GM12878 (cell line): ENCODE data around the gene ABCD3. TPM values are rescaled to one million over a fixed set of nuclear protein-coding genes. Genes with fewer than 3 reads are reported as not detected.
A peak's percentile ranks its signal among the peaks of the same experiment; 100 is the strongest.

Source experiments
- ATAC-seq: fragments of 200-7000 bp; cut with Tn5 transposase; 3 replicates; pipeline ENCODE4 v1.9.1; 2020; ENCODE audit warnings: mild to moderate bottlenecking, moderate library complexity
- BruUV-seq: library from RNA; stranded (reverse); fragments of 400-500 nt; replicated peaks from 2 replicates; lab custom pipeline; 2021; lab: Mats Ljungman, UMichigan
- CTCF ChIA-PET: fragments of 300-600 bp; sonication (Branson Sonifier 250); formaldehyde crosslinking; extraction: SDS; loops from one replicate; lab custom pipeline; 2021; ENCODE audit warnings: inconsistent platforms; lab: Yijun Ruan, JAX
- POLR2A ChIA-PET: fragments of 350-600 bp; formaldehyde crosslinking; extraction: SDS; loops from one replicate; lab custom pipeline; 2021; ENCODE audit warnings: inconsistent platforms; lab: Charles Lee
- RAD21 ChIA-PET: fragments of 300-600 bp; sonication (Branson Sonifier 250); formaldehyde crosslinking; loops from one replicate; lab custom pipeline; 2023; ENCODE audit warnings: antibody characterized with exemption; ENCODE audit not compliant: unreplicated experiment; lab: Charles Lee
- SMC1A ChIA-PET: fragments of 300-600 bp; sonication (Branson Sonifier 250); formaldehyde crosslinking; loops from one replicate; lab custom pipeline; 2023; ENCODE audit not compliant: unreplicated experiment, uncharacterized antibody; lab: Charles Lee
- DNase-seq: peaks from one replicate; pipeline ENCODE4 v3.0.0-alpha.2; 2011; ENCODE audit warnings: low read depth, low spot score
- FAIRE-seq: peaks from 3 replicates; lab custom pipeline; 2011; peaks lifted over from hg19 to GRCh38; lab: Jason Lieb, UNC
- H2AFZ ChIP-seq: 2 replicates; pipeline ENCODE4 v1.6.0; 2011; ENCODE audit warnings: low read depth, low read length, control low read depth; ENCODE audit not compliant: control insufficient read depth
- H3K27ac ChIP-seq: 2 replicates; pipeline ENCODE4 v1.5.1; 2011; ENCODE audit warnings: control low read depth; ENCODE audit not compliant: control insufficient read depth, insufficient read depth
- H3K27me3 ChIP-seq, 2 experiments: replicated peaks in 1 of 2; 2 replicates each; pipeline versions ENCODE4 v1.6.0 to v1.6.1; 2011; ENCODE audit warnings: low read length in 1 of 2; ENCODE audit not compliant: control insufficient read depth in 2 of 2, insufficient read depth in 2 of 2
- H3K36me3 ChIP-seq, 2 experiments: 2 replicates each; pipeline ENCODE4 v1.5.1; 2011; ENCODE audit warnings: low read length in 1 of 2; ENCODE audit not compliant: control insufficient read depth in 2 of 2, insufficient read depth in 2 of 2
- H3K4me1 ChIP-seq: 2 replicates; pipeline ENCODE4 v1.6.1; 2011; ENCODE audit warnings: mild to moderate bottlenecking, low read length, moderate library complexity, mixed read lengths; ENCODE audit not compliant: control insufficient read depth, insufficient read depth
- H3K4me2 ChIP-seq: 2 replicates; pipeline ENCODE4 v1.6.0; 2011; ENCODE audit warnings: control low read depth; ENCODE audit not compliant: control insufficient read depth, insufficient read depth
- H3K4me3 ChIP-seq: fragments of 200-600 bp; sonication (generic); 2 replicates; pipeline ENCODE4 v1.5.1; 2016
- H3K79me2 ChIP-seq: 2 replicates; pipeline ENCODE4 v1.6.0; 2011; ENCODE audit warnings: low read length; ENCODE audit not compliant: control insufficient read depth, insufficient read depth
- H3K9ac ChIP-seq: 2 replicates; pipeline ENCODE4 v1.8.0; 2011; ENCODE audit warnings: low read length, control low read depth, mixed read lengths; ENCODE audit not compliant: control insufficient read depth, insufficient read depth
- H3K9me3 ChIP-seq: replicated peaks from 3 replicates; pipeline ENCODE4 v1.5.1; 2011; ENCODE audit warnings: mild to moderate bottlenecking, low read length; ENCODE audit not compliant: control insufficient read depth, insufficient read depth
- H4K20me1 ChIP-seq: 2 replicates; pipeline ENCODE4 v1.6.0; 2011; ENCODE audit not compliant: control insufficient read depth, insufficient read depth
- ATF2 ChIP-seq: IDR thresholded peaks from 2 replicates; pipeline ENCODE4 v1.6.1; 2012; ENCODE audit warnings: low read length, inconsistent platforms
- ATF3 ChIP-seq: IDR thresholded peaks from 2 replicates; pipeline ENCODE4 v1.6.1; 2011; ENCODE audit warnings: low read depth, mild to moderate bottlenecking, low read length, moderate library complexity, borderline replicate concordance; ENCODE audit errors: extremely low read depth
- ATF7 ChIP-seq: fragments of 450-650 bp; IDR thresholded peaks from 2 replicates; pipeline ENCODE4 v1.6.1; 2016; ENCODE audit warnings: low read depth, mild to moderate bottlenecking
- BACH1 ChIP-seq: fragments of 450-650 bp; IDR thresholded peaks from 2 replicates; pipeline ENCODE4 v1.6.1; 2017; ENCODE audit warnings: mild to moderate bottlenecking, borderline replicate concordance
- CBFB ChIP-seq: IDR thresholded peaks from 2 replicates; pipeline ENCODE4 v1.6.1; 2016; ENCODE audit warnings: antibody characterized with exemption, low read depth
- EED ChIP-seq: sonication (generic); IDR thresholded peaks from 2 replicates; pipeline ENCODE4 v1.6.1; 2016; ENCODE audit warnings: antibody characterized with exemption, low read depth
- EGR1 ChIP-seq, 2 experiments: IDR thresholded peaks; 1 replicate in 1 of 2; 2 replicates in 1 of 2; pipeline ENCODE4 v1.6.1; 2011 to 2012; ENCODE audit warnings: low read depth in 2 of 2, low read length in 2 of 2, borderline replicate concordance in 1 of 2, mild to moderate bottlenecking in 1 of 2, moderate library complexity in 1 of 2
- ELK1 ChIP-seq: IDR thresholded peaks from 2 replicates; pipeline ENCODE4 v1.6.1; 2012; ENCODE audit warnings: low read depth, low read length, improper control_type of control experiment
- EZH2 ChIP-seq: IDR thresholded peaks from 2 replicates; pipeline ENCODE4 v1.6.1; 2012; ENCODE audit warnings: low read depth, mild to moderate bottlenecking, control low read depth, inconsistent platforms, low read length, borderline replicate concordance; ENCODE audit not compliant: control insufficient read depth
- HSF1 ChIP-seq: fragments of 150-350 bp; IDR thresholded peaks from 2 replicates; pipeline ENCODE4 v1.6.1; 2014; ENCODE audit warnings: mild to moderate bottlenecking, low read depth, low read length
- IRF4 ChIP-seq: IDR thresholded peaks from 2 replicates; pipeline ENCODE4 v1.6.1; 2011; ENCODE audit warnings: low read depth, low read length
- JUNB ChIP-seq: IDR thresholded peaks from 2 replicates; pipeline ENCODE4 v1.6.1; 2016; ENCODE audit warnings: antibody characterized with exemption, mild to moderate bottlenecking
- MTA2 ChIP-seq: fragments of 450-650 bp; IDR thresholded peaks from 2 replicates; pipeline ENCODE4 v1.6.1; 2016; ENCODE audit warnings: low read depth, mild to moderate bottlenecking, moderate library complexity
- MTA3 ChIP-seq: IDR thresholded peaks from 2 replicates; pipeline ENCODE4 v1.6.1; 2012; ENCODE audit warnings: low read length, inconsistent platforms, borderline replicate concordance
- NBN ChIP-seq: fragments of 450-650 bp; IDR thresholded peaks from 2 replicates; pipeline ENCODE4 v1.6.1; 2016
- NR2C2 ChIP-seq: IDR thresholded peaks from 2 replicates; pipeline ENCODE4 v1.6.1; 2011; ENCODE audit warnings: borderline replicate concordance, low read depth; ENCODE audit not compliant: control insufficient read depth, insufficient read length
- PAX8 ChIP-seq: fragments of 450-650 bp; IDR thresholded peaks from 2 replicates; pipeline ENCODE4 v1.6.1; 2017; ENCODE audit warnings: mild to moderate bottlenecking, moderate library complexity
- SMAD1 ChIP-seq: fragments of 450-650 bp; IDR thresholded peaks from 2 replicates; pipeline ENCODE4 v1.6.1; 2018; ENCODE audit warnings: mild to moderate bottlenecking, low read depth; ENCODE audit not compliant: partially characterized antibody
- SMAD5 ChIP-seq: IDR thresholded peaks from 2 replicates; pipeline ENCODE4 v1.6.1; 2016; ENCODE audit warnings: antibody characterized with exemption, low read depth
- SPI1 ChIP-seq: IDR thresholded peaks from 2 replicates; pipeline ENCODE4 v1.6.1; 2011; ENCODE audit warnings: low read depth, mild to moderate bottlenecking, low read length, moderate library complexity, borderline replicate concordance; ENCODE audit not compliant: insufficient read depth
- TCF12 ChIP-seq: IDR thresholded peaks from 2 replicates; pipeline ENCODE4 v1.6.1; 2011; ENCODE audit warnings: low read depth, mild to moderate bottlenecking, low read length
- YY1 ChIP-seq: IDR thresholded peaks from 2 replicates; pipeline ENCODE4 v1.6.1; 2011; ENCODE audit warnings: low read depth, mild to moderate bottlenecking, low read length
- WGBS: methylation state at CpG from one replicate; pipeline ENCODE4 v1.1.6; 2016; ENCODE audit warnings: low lambda C conversion rate; ENCODE audit not compliant: insufficient replicate concordance, insufficient coverage; ENCODE audit errors: missing lambda C conversion rate; 5-methylcytosine and 5-hydroxymethylcytosine counted together
- in situ Hi-C: fragments of 300-500 bp; cut with MboI; formaldehyde crosslinking; loops from 9 replicates; pipeline ENCODE4 v1.14.3; 2018; ENCODE audit warnings: mixed read lengths
- intact Hi-C: fragments of 100-400 bp; cut with micrococcal nuclease; formaldehyde crosslinking; loops from one replicate; pipeline ENCODE4 v1.14.2; 2022; ENCODE audit not compliant: unreplicated experiment
- polyA plus RNA-seq, 11 experiments: library from polyadenylated mRNA; depleted of rRNA in 4 of 11; unstranded in 6 of 11; stranded (reverse) in 5 of 11; fragments of >200 nt; fragmentation: Nextera tagmentation in 4 of 11; fragmentation: Illumina TruSeq in 1 of 11; extraction: Ambion mirVana in 4 of 11; extraction: Trizol in 1 of 11; gene quantifications; 1 replicate in 1 of 11; 2 replicates in 10 of 11; pipeline versions ENCODE4 v1.2.1 to v1.2.3, GENCODE V29; 2011 to 2016; ENCODE audit warnings: inconsistent platforms in 2 of 11, missing spikeins in 2 of 11, low read depth in 1 of 11
- total RNA-seq, 4 experiments: library from RNA; depleted of rRNA in 3 of 4; stranded (reverse); fragments of >200 nt in 3 of 4; fragmentation: Illumina TruSeq in 1 of 4; extraction: Trizol in 1 of 4; gene quantifications; 2 replicates each; pipeline versions ENCODE4 v1.2.1 to v1.2.3, GENCODE V29; 2013 to 2021

ABCD3 gene
- total and polyA plus RNA-seq, 10 of the 15 experiments (the other 5 are each of a cell fraction or from before 2014, with no cell fraction given): 15.1 to 40.2 (median 24.1) TPM

GRCh38 chr1:94411237-94411636, 7.0 kb upstream of the ABCD3 start (continued):
- TF ChIP-seq IRF4 (peak; percentile 81), CBFB (peak; percentile 56; the same call in 1 of the 2 replicates), SMAD1 (no peak), SPI1 (peak; percentile 59), ATF7 (peak; percentile 70), MTA2 (peak; percentile 96)

- intact Hi-C loops (loop anchor here (10.0 kb wide), 1 partner anchor 821 kb away; the partner anchor contains the start of gene RWDD3), in situ Hi-C loops (no loop called here)
- SMC1A ChIA-PET: interaction anchor here (1.0 to 1.3 kb wide), 2 partner anchors 50 to 374 kb away, joined by 3 read pairs; no protein-coding TSS in a partner anchor
- Histone ChIP-seq H3K4me3 (no peak overlapping the region), H3K36me3 (no peaks in the 10 kb centered on the region), H3K27ac (no peak overlapping the region), H2AFZ (no peak overlapping the region), H3K27me3 (no peaks in the 10 kb centered on the region), H3K79me2 (no peaks in the 10 kb centered on the region), H4K20me1 (no peaks in the 10 kb centered on the region), H3K4me2 (no peak overlapping the region), H3K9ac (no peak overlapping the region), H3K9me3 (no peaks in the 10 kb centered on the region), H3K4me1 (no peaks in the 10 kb centered on the region)
- DNase-seq: no peak
- BruUV-seq: no TSS peak
- CTCF ChIA-PET: interaction anchor here (1.2 kb wide), 1 partner anchor 50 kb away, joined by 5 read pairs; no protein-coding TSS in a partner anchor
- FAIRE-seq: no peak
- 53% methylated on average over 2 of the region's 2 CpGs for WGBS
- POLR2A ChIA-PET: no interaction called here
- RAD21 ChIA-PET: no interaction called here
- no peak for ATAC-seq
- TF ChIP-seq NR2C2 (no peak), CBFB (no peak), ATF3 (no peak), EED (no peak), YY1 (no peak), ELK1 (no peak), PAX8 (no peak), BACH1 (no peak), EGR1 (IDR thresholded peaks at IDR 0.05; ENCODE audit: borderline replicate concordance in 1 of 2, low read depth in 2 of 2, low read length in 2 of 2) (no peak), JUNB (no peak), NBN (no peak), EZH2 (no peak), HSF1 (no peak), MTA3 (no peak), ATF2 (no peak), TCF12 (no peak), SMAD5 (no peak)
Observed at GRCh38 chr1:94413311-94413710, 4.9 kb upstream of the ABCD3 start.
